NCI-H82 treated with DMSO at 0.1 percent for 48 hours (cell line): Measurements from ENCODE around the gene RAD51C.
"Not testable (repeated sequence)": the region's sequence is repeated elsewhere in the genome, so short reads cannot be mapped to it uniquely, and the experiment has no call there.

Experiments used
- DNase-seq: peaks from one replicate; lab custom pipeline; 2025; ENCODE audit not compliant: unreplicated experiment; lab: John Stamatoyannopoulos, UW

The RAD51C gene

DNA sequence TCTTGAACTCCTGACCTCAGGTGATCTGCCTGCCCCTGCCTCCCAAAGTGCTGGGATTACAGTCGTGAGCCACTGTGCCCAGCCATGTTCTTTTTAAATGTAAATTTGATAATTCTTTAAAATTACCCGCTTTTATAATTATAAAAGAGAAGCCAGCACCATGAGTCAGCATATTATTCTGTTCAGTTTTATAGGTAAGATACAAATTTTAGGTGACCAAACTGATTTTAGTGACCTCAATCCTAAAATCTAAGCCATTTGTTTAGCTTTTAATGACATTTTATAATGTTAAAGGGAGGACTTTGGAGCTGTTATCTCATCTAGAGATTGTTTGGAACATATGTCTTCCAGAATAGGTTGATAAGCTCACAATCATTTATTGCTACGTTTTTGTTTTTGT lies 42.4 kb downstream of the RAD51C start:
- DNase-seq, result no peak

GRCh38 chr17:58741121-58741625 lies 48.8 kb downstream of the RAD51C start:
- no peak for DNase-seq

GRCh38 chr17:58747674-58748073 lies 55.3 kb downstream of the RAD51C start:
- DNase-seq, result no peak

- DNase-seq, result not testable (repeated sequence)
Measured at GRCh38 chr17:58749627-58750026, 57.2 kb downstream of the RAD51C start.

GRCh38 chr17:58753026-58753425 lies 60.6 kb downstream of the RAD51C start:
- DNase-seq, result no peak

GRCh38 chr17:58755269-58755576 lies 62.8 kb downstream of the RAD51C start:
- no peak for DNase-seq

GRCh38 chr17:58755577-58756245 lies 63.3 kb downstream of the RAD51C start, which contains the start of gene PPM1E:
PPM1E (plus strand) TSS chr17:58755854.
- DNase-seq, result peak; percentile 81

DNA sequence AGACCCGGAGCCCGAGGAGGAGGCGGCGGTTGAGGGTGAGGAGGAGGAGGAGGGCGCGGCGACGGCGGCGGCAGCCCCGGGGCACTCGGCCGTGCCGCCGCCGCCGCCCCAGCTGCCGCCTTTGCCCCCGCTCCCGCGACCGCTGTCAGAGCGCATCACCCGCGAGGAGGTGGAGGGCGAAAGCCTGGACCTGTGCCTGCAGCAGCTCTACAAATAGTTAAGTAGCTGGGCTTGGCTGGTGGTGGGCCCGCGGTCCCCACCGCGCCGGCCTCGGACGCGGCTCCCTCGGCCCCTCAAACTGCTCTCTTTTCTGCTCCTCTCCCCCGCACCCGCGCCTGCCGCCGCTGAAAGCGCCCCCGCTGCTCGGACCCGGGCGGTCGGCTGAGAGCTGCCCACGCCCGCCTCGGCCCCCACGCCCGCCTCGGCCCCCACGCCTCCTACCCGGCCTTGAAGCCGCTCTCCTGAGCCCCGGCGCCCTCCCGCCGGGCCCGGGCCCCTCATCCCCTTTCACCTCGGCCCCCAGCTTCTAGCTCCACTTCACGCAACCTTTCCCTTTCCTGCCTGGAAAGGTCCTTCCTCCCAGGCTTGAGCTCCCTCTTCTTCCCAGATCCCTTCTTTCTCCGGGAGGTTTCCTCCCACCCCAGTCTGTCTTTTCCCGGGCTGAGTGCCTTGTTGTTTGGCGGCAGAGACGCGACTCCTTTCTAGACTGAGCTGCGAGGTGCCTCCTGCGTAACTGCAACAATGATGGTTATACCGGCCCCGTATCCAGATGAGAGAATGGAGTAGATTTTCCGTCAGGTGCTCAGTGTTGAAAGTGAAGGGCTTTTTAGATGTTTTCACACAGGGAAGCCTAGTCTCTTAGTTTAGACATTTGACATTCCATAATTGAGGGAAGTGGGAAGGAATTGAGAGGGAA lies 64.1 kb downstream of the RAD51C start:
- no peak for DNase-seq

DNA sequence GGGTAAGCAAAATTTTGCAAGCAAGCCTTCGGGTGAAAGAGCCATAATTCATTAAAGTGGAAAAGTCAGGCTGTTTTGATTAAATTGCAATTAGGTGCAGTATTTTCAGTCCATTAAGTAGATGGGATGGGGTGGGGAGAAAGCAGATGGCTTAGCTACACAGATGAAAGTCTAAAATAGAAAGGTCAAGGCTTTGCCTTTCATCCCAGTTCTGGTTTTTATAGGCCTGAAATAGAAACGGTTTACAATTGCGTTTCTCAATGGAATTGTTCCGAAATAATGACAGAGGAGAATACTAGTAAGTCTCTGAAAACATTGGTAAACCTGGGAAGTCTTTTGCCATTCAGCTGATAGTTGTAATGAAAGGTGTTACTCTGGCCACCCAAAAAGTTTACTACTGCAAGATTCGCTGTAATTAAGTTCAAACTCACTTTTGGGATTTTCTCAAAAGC lies 64.8 kb downstream of the RAD51C start:
- DNase-seq, result no peak

GRCh38 chr17:58758890-58759289 lies 66.5 kb downstream of the RAD51C start:
- DNase-seq, result no peak

DNA sequence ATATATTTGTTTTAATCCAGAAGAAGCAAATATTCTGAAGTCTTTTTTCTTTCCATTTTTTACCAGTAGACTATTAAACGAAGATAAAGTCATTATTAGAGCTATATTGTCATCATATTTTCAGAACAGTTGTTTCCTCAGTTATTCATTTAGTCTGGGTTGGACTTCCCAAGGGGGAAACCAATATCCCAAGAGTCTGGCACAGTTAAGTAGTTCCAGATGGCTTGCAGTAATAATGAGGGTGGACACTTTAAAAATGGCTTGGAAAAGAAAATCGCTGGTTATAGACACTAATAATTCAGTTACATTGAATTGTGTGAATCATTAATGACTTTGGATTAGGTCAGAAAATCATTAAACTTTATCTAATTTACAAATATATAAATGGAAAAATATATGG lies 67.1 kb downstream of the RAD51C start:
- no peak for DNase-seq

- no peak for DNase-seq
Measured at GRCh38 chr17:58760248-58760647, 67.8 kb downstream of the RAD51C start.

DNA sequence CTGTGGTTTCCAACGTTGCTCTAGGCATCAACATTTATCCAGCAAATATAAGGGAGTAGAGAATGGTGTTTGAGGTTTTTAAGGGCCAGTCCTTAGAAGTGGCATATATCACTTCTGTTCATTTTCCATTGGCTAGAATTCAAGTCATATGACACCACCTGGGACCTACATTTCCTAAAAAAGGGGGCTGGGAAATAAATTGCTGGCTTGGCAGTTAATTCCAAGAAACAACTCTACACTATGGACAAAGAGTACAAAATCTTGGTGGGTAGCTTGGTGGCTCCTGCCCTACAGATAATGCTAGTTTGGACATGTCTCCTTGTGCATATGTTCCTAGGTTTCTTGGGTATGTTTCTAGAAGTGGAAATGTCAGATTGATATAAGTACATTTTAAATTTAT lies 70.9 kb downstream of the RAD51C start:
- no peak for DNase-seq

DNA sequence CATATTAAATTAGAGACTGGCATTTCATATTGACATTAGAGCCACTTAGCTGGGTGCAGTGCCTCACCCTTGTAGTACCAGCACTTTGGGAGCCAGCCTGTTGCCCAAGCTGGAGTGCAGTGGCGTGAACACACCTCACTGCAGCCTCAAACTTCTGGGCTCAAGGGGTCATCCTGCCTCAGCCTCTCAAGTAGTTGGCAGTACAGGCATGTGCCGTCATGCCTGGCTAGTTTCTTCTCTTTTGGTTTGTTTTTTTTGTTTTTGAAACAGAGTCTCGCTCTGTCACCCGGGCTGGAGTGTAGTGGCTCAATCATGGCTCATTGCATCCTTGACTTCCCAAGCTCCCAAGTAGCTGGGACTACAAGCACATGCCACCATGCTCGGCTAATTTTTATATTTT lies 72.0 kb downstream of the RAD51C start:
- no peak for DNase-seq

- not testable (repeated sequence) for DNase-seq
Measured at GRCh38 chr17:58778482-58778881, 86.1 kb downstream of the RAD51C start.

DNA sequence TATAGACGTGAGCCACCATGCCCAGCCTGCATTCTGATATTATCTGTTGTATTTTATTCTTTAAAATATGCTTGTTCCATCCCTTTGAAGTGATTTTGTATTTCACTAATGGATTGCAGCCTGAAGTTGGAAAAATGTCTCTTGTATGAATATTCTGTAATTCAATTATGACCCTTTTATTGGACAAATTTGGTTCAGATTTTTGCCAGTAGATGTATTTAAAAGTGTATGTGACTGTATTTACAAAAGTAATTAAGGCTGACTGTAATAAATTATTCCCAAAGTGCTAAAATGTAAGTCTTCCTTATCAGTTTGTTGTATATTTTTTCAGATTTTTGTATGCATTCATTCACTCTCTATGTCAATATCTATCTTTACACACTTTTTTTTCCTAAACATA lies 87.0 kb downstream of the RAD51C start:
- DNase-seq, result no peak

GRCh38 chr17:58783380-58783779 lies 91.0 kb downstream of the RAD51C start:
- DNase-seq, result peak; percentile 89

DNA sequence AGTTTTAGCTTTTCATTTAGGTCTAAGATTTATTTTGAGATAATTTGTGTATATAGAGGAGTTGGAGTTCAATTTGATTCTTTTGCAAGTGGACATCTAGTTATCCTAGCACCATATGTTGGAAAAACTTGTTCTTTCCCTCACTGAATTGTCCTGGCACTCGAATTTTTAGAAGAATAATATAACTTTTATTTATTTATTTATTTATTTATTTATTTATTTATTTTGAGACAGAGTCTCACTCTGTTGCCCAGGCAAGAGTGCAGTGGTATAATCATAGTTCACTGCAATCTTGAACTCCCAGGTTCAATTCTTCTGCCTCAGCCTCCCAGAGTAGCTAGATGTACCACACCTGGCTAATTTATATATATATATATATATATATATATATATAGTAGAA lies 92.7 kb downstream of the RAD51C start:
- no peak for DNase-seq
